Mammary microvascular endothelial cell (primary cell): Measurements from ENCODE around the gene MMRN2. TPM values are rescaled to one million over a fixed set of nuclear protein-coding genes. Genes with fewer than 3 reads are reported as not detected.

ENCODE experiments used
- total RNA-seq: library from RNA; depleted of rRNA; stranded (reverse); fragments of >200 nt; gene quantifications from 2 replicates; pipeline ENCODE4 v1.2.3, GENCODE V29; 2015

MMRN2 gene, protein sequence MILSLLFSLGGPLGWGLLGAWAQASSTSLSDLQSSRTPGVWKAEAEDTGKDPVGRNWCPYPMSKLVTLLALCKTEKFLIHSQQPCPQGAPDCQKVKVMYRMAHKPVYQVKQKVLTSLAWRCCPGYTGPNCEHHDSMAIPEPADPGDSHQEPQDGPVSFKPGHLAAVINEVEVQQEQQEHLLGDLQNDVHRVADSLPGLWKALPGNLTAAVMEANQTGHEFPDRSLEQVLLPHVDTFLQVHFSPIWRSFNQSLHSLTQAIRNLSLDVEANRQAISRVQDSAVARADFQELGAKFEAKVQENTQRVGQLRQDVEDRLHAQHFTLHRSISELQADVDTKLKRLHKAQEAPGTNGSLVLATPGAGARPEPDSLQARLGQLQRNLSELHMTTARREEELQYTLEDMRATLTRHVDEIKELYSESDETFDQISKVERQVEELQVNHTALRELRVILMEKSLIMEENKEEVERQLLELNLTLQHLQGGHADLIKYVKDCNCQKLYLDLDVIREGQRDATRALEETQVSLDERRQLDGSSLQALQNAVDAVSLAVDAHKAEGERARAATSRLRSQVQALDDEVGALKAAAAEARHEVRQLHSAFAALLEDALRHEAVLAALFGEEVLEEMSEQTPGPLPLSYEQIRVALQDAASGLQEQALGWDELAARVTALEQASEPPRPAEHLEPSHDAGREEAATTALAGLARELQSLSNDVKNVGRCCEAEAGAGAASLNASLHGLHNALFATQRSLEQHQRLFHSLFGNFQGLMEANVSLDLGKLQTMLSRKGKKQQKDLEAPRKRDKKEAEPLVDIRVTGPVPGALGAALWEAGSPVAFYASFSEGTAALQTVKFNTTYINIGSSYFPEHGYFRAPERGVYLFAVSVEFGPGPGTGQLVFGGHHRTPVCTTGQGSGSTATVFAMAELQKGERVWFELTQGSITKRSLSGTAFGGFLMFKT
- 199 and 215 TPM in 2 replicates for total RNA-seq

DNA sequence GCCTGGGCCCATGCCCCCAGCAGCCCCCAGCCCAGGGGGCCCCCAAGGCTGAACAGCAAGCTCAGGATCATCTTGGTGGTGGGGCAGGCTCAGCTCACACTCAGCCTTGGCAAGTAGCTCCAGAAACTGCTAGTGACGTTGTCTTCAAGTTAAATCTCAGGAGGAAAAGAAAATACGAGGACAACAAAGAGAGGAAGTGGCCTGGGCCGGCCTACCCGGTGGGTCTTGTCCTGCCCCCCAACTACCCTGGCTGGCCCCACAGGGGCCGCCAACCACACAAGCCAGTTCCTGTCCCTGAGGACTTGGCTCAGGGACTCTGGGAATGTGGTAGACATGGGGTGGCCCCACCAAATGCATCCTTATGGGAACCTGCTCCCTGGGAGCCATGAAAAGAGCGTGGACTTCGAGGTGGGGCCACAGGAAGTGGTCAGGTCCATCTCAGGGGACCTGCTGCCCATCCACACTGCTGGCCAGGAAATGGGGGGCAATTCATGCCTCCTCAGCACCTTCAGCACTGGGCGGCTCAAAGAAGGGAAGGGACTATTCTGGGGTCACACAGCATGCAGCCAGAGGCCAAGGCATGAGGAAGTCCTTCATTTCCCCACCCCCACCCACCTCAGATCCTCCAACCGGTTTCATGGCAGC lies at the start of gene MMRN2:
MMRN2 (minus strand) TSS at position 145 of the 645 bp plus-strand sequence; CDS start at position 71, 74 bp downstream.

DNA sequence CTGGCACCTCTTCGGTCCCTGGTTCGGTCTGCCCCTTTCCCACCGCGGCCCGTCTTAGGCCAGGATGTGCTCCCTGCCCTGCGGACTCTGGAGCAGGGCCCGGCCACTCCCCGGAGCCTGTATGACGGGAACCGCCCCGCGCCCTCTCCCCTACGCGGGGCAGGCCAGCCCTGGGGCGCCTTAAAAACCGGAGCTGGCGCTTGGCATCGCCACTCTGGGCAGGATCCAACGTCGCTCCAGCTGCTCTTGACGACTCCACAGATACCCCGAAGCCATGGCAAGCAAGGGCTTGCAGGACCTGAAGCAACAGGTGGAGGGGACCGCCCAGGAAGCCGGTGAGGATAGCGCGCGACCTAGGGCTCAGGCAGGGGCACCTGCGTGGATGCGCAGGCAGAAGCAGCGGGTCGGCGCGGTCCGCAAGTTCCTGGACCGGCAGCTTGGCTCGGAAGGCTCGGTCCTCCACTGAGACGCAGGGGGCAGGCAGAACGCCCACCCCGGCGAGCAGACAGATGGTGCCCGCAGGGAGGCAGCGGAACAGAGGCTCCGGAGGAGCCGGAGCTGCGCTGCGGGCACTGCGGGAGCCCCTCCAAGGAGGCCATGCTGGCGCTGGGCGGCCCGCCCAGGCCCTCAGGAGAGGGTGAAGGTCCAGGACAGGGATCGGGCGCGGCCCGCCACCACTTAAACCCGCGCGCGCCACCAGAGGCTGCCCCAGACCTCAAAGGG lies 11.0 kb upstream of the MMRN2 start, which contains the start of gene ADIRF:
ADIRF (plus strand) TSS at position 212 of the 723 bp plus-strand sequence; CDS start at position 275, 63 bp downstream.

DNA sequence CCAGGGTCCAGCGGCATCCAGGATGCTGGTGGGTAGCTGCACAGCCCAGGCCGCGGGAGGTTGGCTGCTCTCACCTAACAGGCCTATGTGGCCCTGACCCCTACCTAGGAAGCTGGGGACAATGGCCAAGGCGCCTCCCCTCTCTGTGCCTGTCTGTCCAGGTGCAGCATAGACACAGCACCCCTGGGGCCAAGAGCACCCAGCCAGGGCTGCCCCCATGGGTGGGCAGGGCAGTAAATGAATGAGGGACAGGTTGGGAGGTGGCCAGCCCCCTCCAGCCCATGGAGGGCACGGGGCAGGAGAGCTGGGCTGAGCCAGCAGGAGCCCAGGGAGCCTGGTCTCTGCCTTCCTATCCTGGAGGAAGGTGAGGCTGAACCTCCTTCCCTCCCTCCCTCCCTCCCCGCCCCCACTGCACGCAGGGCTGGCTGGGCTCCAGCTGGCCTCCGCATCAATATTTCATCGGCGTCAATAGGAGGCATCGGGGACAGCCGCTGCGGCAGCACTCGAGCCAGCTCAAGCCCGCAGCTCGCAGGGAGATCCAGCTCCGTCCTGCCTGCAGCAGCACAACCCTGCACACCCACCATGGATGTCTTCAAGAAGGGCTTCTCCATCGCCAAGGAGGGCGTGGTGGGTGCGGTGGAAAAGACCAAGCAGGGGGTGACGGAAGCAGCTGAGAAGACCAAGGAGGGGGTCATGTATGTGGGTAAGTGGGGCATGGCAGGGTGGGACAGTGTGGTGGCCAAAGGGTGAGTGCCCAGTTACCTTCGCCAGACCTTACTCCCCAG lies 893 bp upstream of the MMRN2 start, which contains the start of gene SNCG:
SNCG (plus strand) TSS at position 484 of the 785 bp plus-strand sequence; CDS start at position 583, 99 bp downstream.

Other genes with a start within 250 kb of the MMRN2 start
- 0.10 TPM in 1 of 2 replicates, not detected in the other for gene BMPR1A, start 201.0 kb downstream of the MMRN2 start, total RNA-seq
- 77.7 and 80.4 TPM in 2 replicates for gene SNCG, start 984 bp upstream of the MMRN2 start, total RNA-seq
- gene ADIRF, start 10.9 kb upstream of the MMRN2 start, total RNA-seq, result 34.7 and 71.8 TPM in 2 replicates
- gene FAM25A, start 62.7 kb upstream of the MMRN2 start, total RNA-seq, result not detected in 2 replicates
- 130 and 137 TPM in 2 replicates for gene GLUD1, start 137.2 kb upstream of the MMRN2 start, total RNA-seq
- 17.8 and 18.3 TPM in 2 replicates for gene SHLD2, start 137.6 kb upstream of the MMRN2 start, total RNA-seq